HCT116 (cell line): Measurements from ENCODE around the gene GRIA4. TPM values are rescaled to one million over a fixed set of nuclear protein-coding genes. Genes with fewer than 3 reads are reported as not detected.

Experiments used
- ATAC-seq: fragments of 200-7000 bp; cut with Tn5 transposase; 2 replicates; pipeline ENCODE4 v1.9.1; 2020; ENCODE audit warnings: mild to moderate bottlenecking, moderate library complexity
- BruUV-seq: library from RNA; stranded (reverse); fragments of 400-500 nt; replicated peaks from 2 replicates; lab custom pipeline; 2021; lab: Mats Ljungman, UMichigan
- CTCF ChIA-PET: fragments of 300-600 bp; sonication (Branson Sonifier 250); formaldehyde crosslinking; loops from one replicate; lab custom pipeline; 2021; ENCODE audit warnings: antibody characterized with exemption; lab: Charles Lee
- POLR2A ChIA-PET: fragments of 300-600, 350-600 bp; sonication (Branson Sonifier 250); formaldehyde crosslinking; loops from one replicate; lab custom pipeline; 2021; ENCODE audit warnings: antibody characterized with exemption; lab: Charles Lee
- RAD21 ChIA-PET, 2 experiments: fragments of 300-600 bp; sonication (Branson Sonifier 250); formaldehyde crosslinking; loops; one replicate each; lab custom pipeline; 2023; ENCODE audit warnings: low total read pairs in 2 of 2; ENCODE audit not compliant: uncharacterized antibody in 2 of 2, unreplicated experiment in 2 of 2, low non-redundant PET in 1 of 2; lab: Charles Lee
- DNase-seq: peaks from one replicate; pipeline ENCODE4 v3.0.0-alpha.2; 2010; ENCODE audit warnings: low read depth, low spot score
- H2AFZ ChIP-seq: fragments of 200-600 bp; shearing (Covaris generic), sonication (generic); 2 replicates; pipeline ENCODE4 v1.6.1; 2017; ENCODE audit warnings: low read depth, mixed run types, mixed read lengths, antibody characterized with exemption, low read length; ENCODE audit not compliant: poor library complexity, severe bottlenecking
- H3K27ac ChIP-seq: 2 replicates; pipeline ENCODE4 v1.5.1; 2012; ENCODE audit warnings: low read depth, low read length
- H3K27me3 ChIP-seq: fragments of 200-600 bp; sonication (generic); 2 replicates; pipeline ENCODE4 v1.6.1; 2016; ENCODE audit warnings: mixed run types, low read length, mixed read lengths; ENCODE audit not compliant: insufficient read depth
- H3K36me3 ChIP-seq, 2 experiments: fragments of 200-500 bp in 1 of 2; fragments of 200-600 bp in 1 of 2; sonication (Bioruptor generic) in 1 of 2; sonication (generic) in 1 of 2; 2 replicates each; pipeline versions ENCODE4 v1.5.1 to v1.6.1; 2014 to 2016; ENCODE audit warnings: low read length in 2 of 2, inconsistent platforms in 1 of 2, mixed read lengths in 1 of 2, mixed run types in 1 of 2; ENCODE audit not compliant: insufficient read depth in 2 of 2, control insufficient read depth in 1 of 2
- H3K4me1 ChIP-seq, 2 experiments: fragments of 200-600 bp in 1 of 2; sonication (generic) in 1 of 2; 2 replicates each; pipeline versions ENCODE4 v1.5.1 to v1.6.1; 2012 to 2017; ENCODE audit warnings: low read length in 2 of 2, inconsistent platforms in 1 of 2, mild to moderate bottlenecking in 1 of 2, mixed read lengths in 1 of 2, mixed run types in 1 of 2, moderate library complexity in 1 of 2; ENCODE audit not compliant: insufficient read depth in 2 of 2, control insufficient read depth in 1 of 2
- H3K4me2 ChIP-seq: fragments of 200-600 bp; sonication (generic); 2 replicates; pipeline ENCODE4 v1.6.1; 2017; ENCODE audit warnings: mixed run types, low read length, mixed read lengths
- H3K4me3 ChIP-seq, 2 experiments: fragments of 200-600 bp in 1 of 2; sonication (generic) in 1 of 2; replicated peaks in 1 of 2; 2 replicates each; pipeline ENCODE4 v1.5.1; 2011 to 2016; ENCODE audit warnings: low read length in 2 of 2, control low read depth in 1 of 2, low read depth in 1 of 2, mild to moderate bottlenecking in 1 of 2, mixed read lengths in 1 of 2, mixed run types in 1 of 2
- H3K79me2 ChIP-seq: fragments of 200-600 bp; sonication (generic); 2 replicates; pipeline ENCODE4 v1.6.1; 2017; ENCODE audit warnings: mild to moderate bottlenecking, mixed run types, low read length, moderate library complexity, mixed read lengths; ENCODE audit not compliant: insufficient read depth
- H3K9ac ChIP-seq: fragments of 200-600 bp; sonication (generic); 2 replicates; pipeline ENCODE4 v1.6.1; 2016; ENCODE audit warnings: low read length, mixed read lengths
- H3K9me2 ChIP-seq: fragments of 200-600 bp; sonication (generic), shearing (Covaris generic); 2 replicates; pipeline ENCODE4 v1.6.1; 2017; ENCODE audit warnings: mixed run types, mild to moderate bottlenecking, moderate library complexity; ENCODE audit not compliant: insufficient read depth
- H3K9me3 ChIP-seq, 2 experiments: fragments of 200-500 bp in 1 of 2; fragments of 200-600 bp in 1 of 2; sonication (Bioruptor generic) in 1 of 2; sonication (generic) in 1 of 2; 2 replicates each; pipeline ENCODE4 v1.6.1; 2014 to 2017; ENCODE audit warnings: low read length in 2 of 2, mixed read lengths in 2 of 2, inconsistent platforms in 1 of 2, low read depth in 1 of 2, mild to moderate bottlenecking in 1 of 2, mixed run types in 1 of 2, moderate library complexity in 1 of 2; ENCODE audit not compliant: control insufficient read depth in 1 of 2, insufficient read depth in 1 of 2
- H4K20me1 ChIP-seq: fragments of 200-600 bp; sonication (generic), shearing (Covaris generic); 2 replicates; pipeline ENCODE4 v1.6.1; 2017; ENCODE audit warnings: mixed run types, mild to moderate bottlenecking, moderate library complexity; ENCODE audit not compliant: insufficient read depth
- ATF3 ChIP-seq: IDR thresholded peaks from 2 replicates; pipeline ENCODE4 v1.6.1; 2012
- CBX3 ChIP-seq: IDR thresholded peaks from 2 replicates; pipeline ENCODE4 v1.6.1; 2012; ENCODE audit warnings: low read depth
- CEBPB ChIP-seq: IDR thresholded peaks from 2 replicates; pipeline ENCODE4 v1.6.1; 2012; ENCODE audit warnings: low read depth
- ELF1 ChIP-seq: IDR thresholded peaks from 2 replicates; pipeline ENCODE4 v1.6.1; 2012; ENCODE audit warnings: low read depth, borderline replicate concordance
- JUND ChIP-seq: IDR thresholded peaks from 2 replicates; pipeline ENCODE4 v1.6.1; 2012
- POLR2AphosphoS5 ChIP-seq: IDR thresholded peaks from 2 replicates; pipeline ENCODE4 v1.6.1; 2011; ENCODE audit warnings: mild to moderate bottlenecking, low read depth, low read length, moderate library complexity
- RAD21 ChIP-seq: IDR thresholded peaks from 2 replicates; pipeline ENCODE4 v1.6.1; 2012; ENCODE audit warnings: low read depth, mild to moderate bottlenecking
- SRF ChIP-seq: IDR thresholded peaks from 2 replicates; pipeline ENCODE4 v1.6.1; 2012; ENCODE audit warnings: low read depth
- TCF7L2 ChIP-seq: IDR thresholded peaks from 2 replicates; pipeline ENCODE4 v1.7.0; 2011; ENCODE audit warnings: borderline replicate concordance, inconsistent platforms; ENCODE audit not compliant: insufficient read depth, insufficient read length; ENCODE audit errors: extremely low read depth
- ZFX ChIP-seq: fragments of 450-650 bp; IDR thresholded peaks from 2 replicates; pipeline ENCODE4 v1.6.1; 2017
- intact Hi-C: fragments of 100-400 bp; cut with micrococcal nuclease; formaldehyde crosslinking; loops from 2 replicates; pipeline ENCODE4 v1.10.0; 2022
- total RNA-seq: library from RNA; stranded (reverse); gene quantifications from one replicate; pipeline ENCODE4 v1.2.1, GENCODE V29; 2021; ENCODE audit not compliant: unreplicated experiment
- TF ChIP-seq, protein P1 (sequence below): IDR thresholded peaks from 2 replicates; pipeline ENCODE4 v1.6.1; 2012; ENCODE audit warnings: low read depth
- TF ChIP-seq, protein P2 (sequence below), 3 experiments: fragments of 200-600 bp in 1 of 3; sonication (generic) in 1 of 3; IDR thresholded peaks in 2 of 3; conservative IDR thresholded peaks in 1 of 3; 2 replicates each; pipeline ENCODE4 v1.5.1; 2012 to 2017; ENCODE audit warnings: low read depth in 2 of 3, low read length in 2 of 3, antibody characterized with exemption in 1 of 3, borderline replicate concordance in 1 of 3, control low read depth in 1 of 3, mild to moderate bottlenecking in 1 of 3, mixed read lengths in 1 of 3, mixed run types in 1 of 3, moderate library complexity in 1 of 3; ENCODE audit not compliant: insufficient read depth in 1 of 3

The GRIA4 gene
- total RNA-seq, 1 experiment from 2014 or later: not detected

DNA sequence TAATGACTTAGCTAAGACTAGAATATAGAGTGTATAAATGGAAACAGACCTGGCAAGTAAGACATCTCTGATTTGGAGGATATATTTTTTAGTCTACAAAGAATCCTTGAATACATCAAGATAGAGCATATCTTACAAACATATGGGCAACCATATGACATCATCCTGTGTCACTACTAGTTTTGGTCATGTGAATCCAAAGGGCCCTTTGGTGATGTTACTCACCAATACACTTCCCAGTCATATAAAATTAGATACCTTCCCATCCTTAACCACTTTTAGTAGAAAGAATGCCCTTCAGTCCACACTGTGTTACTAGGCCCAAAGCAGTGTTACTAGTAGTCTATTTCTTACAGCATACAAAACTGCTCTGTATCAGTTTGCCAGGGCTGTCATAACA, 31.6 kb downstream of the GRIA4 start:
- Histone ChIP-seq H3K4me1 (no peaks in the 10 kb centered on the region), H3K9ac (no peak overlapping the region), H3K9me3 (no peaks in the 10 kb centered on the region), H3K4me3 (no peak overlapping the region), H3K9me2 (no peaks in the 10 kb centered on the region), H2AFZ (no peak overlapping the region), H3K4me2 (no peak overlapping the region), H3K36me3 (no peaks in the 10 kb centered on the region), H4K20me1 (no peaks in the 10 kb centered on the region), H3K27ac (no peak overlapping the region), H3K79me2 (no peaks in the 10 kb centered on the region), H3K27me3 (no peaks in the 10 kb centered on the region)
- no peak for TF ChIP-seq CEBPB
- no peak for TF ChIP-seq POLR2AphosphoS5
- TF ChIP-seq ZFX: no peak
- no peak for TF ChIP-seq TCF7L2
- TF ChIP-seq, protein P1, sequence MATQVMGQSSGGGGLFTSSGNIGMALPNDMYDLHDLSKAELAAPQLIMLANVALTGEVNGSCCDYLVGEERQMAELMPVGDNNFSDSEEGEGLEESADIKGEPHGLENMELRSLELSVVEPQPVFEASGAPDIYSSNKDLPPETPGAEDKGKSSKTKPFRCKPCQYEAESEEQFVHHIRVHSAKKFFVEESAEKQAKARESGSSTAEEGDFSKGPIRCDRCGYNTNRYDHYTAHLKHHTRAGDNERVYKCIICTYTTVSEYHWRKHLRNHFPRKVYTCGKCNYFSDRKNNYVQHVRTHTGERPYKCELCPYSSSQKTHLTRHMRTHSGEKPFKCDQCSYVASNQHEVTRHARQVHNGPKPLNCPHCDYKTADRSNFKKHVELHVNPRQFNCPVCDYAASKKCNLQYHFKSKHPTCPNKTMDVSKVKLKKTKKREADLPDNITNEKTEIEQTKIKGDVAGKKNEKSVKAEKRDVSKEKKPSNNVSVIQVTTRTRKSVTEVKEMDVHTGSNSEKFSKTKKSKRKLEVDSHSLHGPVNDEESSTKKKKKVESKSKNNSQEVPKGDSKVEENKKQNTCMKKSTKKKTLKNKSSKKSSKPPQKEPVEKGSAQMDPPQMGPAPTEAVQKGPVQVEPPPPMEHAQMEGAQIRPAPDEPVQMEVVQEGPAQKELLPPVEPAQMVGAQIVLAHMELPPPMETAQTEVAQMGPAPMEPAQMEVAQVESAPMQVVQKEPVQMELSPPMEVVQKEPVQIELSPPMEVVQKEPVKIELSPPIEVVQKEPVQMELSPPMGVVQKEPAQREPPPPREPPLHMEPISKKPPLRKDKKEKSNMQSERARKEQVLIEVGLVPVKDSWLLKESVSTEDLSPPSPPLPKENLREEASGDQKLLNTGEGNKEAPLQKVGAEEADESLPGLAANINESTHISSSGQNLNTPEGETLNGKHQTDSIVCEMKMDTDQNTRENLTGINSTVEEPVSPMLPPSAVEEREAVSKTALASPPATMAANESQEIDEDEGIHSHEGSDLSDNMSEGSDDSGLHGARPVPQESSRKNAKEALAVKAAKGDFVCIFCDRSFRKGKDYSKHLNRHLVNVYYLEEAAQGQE: no peak
- TF ChIP-seq JUND: no peak
- TF ChIP-seq SRF: no peak
- ChIA-PET RAD21 (no interaction called here), CTCF (no interaction called here), POLR2A (no interaction called here)
- BruUV-seq: no TSS peak
- intact Hi-C loops: no loop called here
- DNase-seq (no peak), ATAC-seq (no peak)

DNA sequence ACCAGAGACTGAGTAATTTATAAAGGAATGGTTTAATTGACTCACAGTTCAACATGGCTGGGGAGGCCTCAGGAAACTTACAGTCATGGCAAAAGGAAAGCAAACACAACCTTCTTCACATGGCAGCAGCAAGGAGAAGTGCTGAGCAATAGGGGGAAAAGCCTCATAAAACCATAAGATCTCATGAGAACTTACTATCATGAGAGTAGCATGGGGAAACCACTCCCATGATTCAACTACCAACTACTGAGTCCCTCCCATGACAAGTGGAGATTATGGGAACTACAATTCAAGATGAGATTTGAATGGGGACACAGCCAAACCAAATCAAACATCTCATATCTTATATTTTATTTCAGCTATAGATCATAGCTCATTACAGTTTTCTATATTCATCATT, 33.0 kb downstream of the GRIA4 start:
- Histone ChIP-seq H3K79me2 (no peaks in the 10 kb centered on the region), H3K4me3 (no peak overlapping the region), H4K20me1 (no peaks in the 10 kb centered on the region), H3K9ac (no peak overlapping the region), H3K9me3 (no peaks in the 10 kb centered on the region), H3K4me2 (no peak overlapping the region), H3K4me1 (no peaks in the 10 kb centered on the region), H3K27ac (no peak overlapping the region), H3K36me3 (no peaks in the 10 kb centered on the region), H3K9me2 (no peaks in the 10 kb centered on the region), H3K27me3 (no peaks in the 10 kb centered on the region), H2AFZ (no peak overlapping the region)
- TF ChIP-seq ATF3: no peak
- no peak for TF ChIP-seq RAD21
- no peak for TF ChIP-seq CBX3
- TF ChIP-seq, protein P2, sequence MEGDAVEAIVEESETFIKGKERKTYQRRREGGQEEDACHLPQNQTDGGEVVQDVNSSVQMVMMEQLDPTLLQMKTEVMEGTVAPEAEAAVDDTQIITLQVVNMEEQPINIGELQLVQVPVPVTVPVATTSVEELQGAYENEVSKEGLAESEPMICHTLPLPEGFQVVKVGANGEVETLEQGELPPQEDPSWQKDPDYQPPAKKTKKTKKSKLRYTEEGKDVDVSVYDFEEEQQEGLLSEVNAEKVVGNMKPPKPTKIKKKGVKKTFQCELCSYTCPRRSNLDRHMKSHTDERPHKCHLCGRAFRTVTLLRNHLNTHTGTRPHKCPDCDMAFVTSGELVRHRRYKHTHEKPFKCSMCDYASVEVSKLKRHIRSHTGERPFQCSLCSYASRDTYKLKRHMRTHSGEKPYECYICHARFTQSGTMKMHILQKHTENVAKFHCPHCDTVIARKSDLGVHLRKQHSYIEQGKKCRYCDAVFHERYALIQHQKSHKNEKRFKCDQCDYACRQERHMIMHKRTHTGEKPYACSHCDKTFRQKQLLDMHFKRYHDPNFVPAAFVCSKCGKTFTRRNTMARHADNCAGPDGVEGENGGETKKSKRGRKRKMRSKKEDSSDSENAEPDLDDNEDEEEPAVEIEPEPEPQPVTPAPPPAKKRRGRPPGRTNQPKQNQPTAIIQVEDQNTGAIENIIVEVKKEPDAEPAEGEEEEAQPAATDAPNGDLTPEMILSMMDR (IDR thresholded peaks at IDR 0.05 in 2 of 3, conservative IDR thresholded peaks at IDR 0.05 in 1 of 3; ENCODE audit: borderline replicate concordance in 1 of 3, insufficient read depth in 1 of 3, low read depth in 2 of 3, low read length in 2 of 3): 0 out of 6 replicates have a peak, but pooled peaks of 2 of the 3 experiments have one; percentile 4 to 10
- no peak for TF ChIP-seq POLR2AphosphoS5
- TF ChIP-seq ELF1: no peak
- RAD21 ChIA-PET: no interaction called here
- POLR2A ChIA-PET: no interaction called here
- ATAC-seq (no peak), DNase-seq (no peak)
- BruUV-seq: no TSS peak
- CTCF ChIA-PET: no interaction called here
- intact Hi-C loops: no loop called here
